Skeletal muscle tissue (tissue), 4 donors: ENCODE results near the gene CLEC12A. TPM values are rescaled to one million over a fixed set of nuclear protein-coding genes. Genes with fewer than 3 reads are reported as not detected.

Experiments used
- H3K27ac ChIP-seq: one replicate; pipeline ENCODE4 v1.7.0; 2013; ENCODE audit warnings: mild to moderate bottlenecking, low read depth, low read length, inconsistent platforms
- H3K27me3 ChIP-seq, 3 donors: one replicate each; pipeline ENCODE4 v1.7.0; 2013; ENCODE audit warnings: low read length in 3 of 3; ENCODE audit not compliant: control insufficient read depth in 3 of 3, insufficient read depth in 3 of 3
- H3K36me3 ChIP-seq, 3 donors: one replicate each; pipeline ENCODE4 v1.7.0; 2013; ENCODE audit warnings: low read length in 3 of 3; ENCODE audit not compliant: control insufficient read depth in 3 of 3, insufficient read depth in 3 of 3
- H3K4me1 ChIP-seq, 3 donors: one replicate each; pipeline ENCODE4 v1.7.0; 2013; ENCODE audit warnings: low read length in 3 of 3, mild to moderate bottlenecking in 3 of 3; ENCODE audit not compliant: control insufficient read depth in 3 of 3, insufficient read depth in 3 of 3
- H3K4me3 ChIP-seq, 3 donors: one replicate each; pipeline ENCODE4 v1.7.0; 2013; ENCODE audit warnings: low read length in 3 of 3
- H3K9ac ChIP-seq, 3 donors: one replicate each; pipeline ENCODE4 v1.7.0; 2013; ENCODE audit warnings: low read length in 3 of 3, mild to moderate bottlenecking in 3 of 3, moderate library complexity in 2 of 3, low read depth in 1 of 3
- H3K9me3 ChIP-seq, 3 donors: one replicate each; pipeline ENCODE4 v1.7.0; 2013; ENCODE audit warnings: low read length in 3 of 3; ENCODE audit not compliant: control insufficient read depth in 3 of 3
- total RNA-seq: library from RNA; depleted of rRNA; stranded (reverse); fragments of >200 nt; gene quantifications from one replicate; pipeline ENCODE4 v1.2.3, GENCODE V29; 2014
- donor health status: Osteomylitis.

CLEC12A gene
- total RNA-seq, 1 donor from 2014 or later, result 0.52 TPM

DNA sequence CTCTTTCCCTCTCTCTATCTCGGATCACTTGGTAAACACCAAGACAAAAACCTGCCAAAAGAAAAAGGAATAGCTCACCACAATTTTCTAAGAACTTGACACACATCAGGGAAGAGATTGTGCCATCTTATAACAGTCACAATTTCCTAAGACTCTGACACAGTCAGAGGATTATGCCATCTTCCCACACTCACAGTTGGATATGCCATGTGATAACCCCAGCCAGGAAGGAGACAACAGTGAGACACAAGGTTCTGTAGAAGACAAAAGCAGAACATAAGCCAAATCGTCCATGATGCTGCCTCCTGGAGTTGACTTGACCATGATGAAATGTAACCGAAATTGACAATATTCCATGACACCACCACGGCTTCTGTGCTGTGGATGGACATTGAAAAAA, 56.5 kb downstream of the CLEC12A start:
- Histone ChIP-seq H3K4me3 (no peak overlapping the region), H3K36me3 (no peaks in the 10 kb centered on the region), H3K27ac (no peak overlapping the region), H3K4me1 (no peaks in the 10 kb centered on the region), H3K27me3 (no peaks in the 10 kb centered on the region), H3K9ac (no peak overlapping the region), H3K9me3 (no peaks in the 10 kb centered on the region)

DNA sequence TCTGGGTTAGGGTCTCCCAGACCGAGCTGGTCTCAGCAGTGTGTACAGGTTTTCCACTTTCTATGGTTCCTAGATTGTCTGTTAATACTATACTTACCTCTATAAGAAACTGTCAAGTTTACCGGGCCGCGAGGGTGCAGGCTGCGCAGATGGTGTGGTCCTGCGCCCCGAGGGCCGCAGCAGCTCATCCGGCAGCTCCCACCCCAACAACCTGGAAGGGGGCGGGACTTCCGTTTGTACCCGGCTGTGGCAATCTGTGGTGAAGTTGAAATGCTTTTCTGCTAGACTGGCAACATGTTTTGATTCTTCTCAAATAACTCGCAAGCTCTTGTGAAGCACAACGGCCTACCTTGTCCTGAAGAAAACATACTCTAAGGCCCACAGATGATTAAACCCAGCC, 59.2 kb downstream of the CLEC12A start, which contains the start of gene CLEC9A:
Gene CLEC9A (plus strand): TSS at position 237 of the 400 bp plus-strand sequence. CDS start 22,006 bp downstream, outside the sequence.
- no peaks in the 10 kb centered on the region for H3K27me3 ChIP-seq
- H3K27ac ChIP-seq, result no peak within 1 kb of the TSS
- no peak within 1 kb of the TSS for H3K4me3 ChIP-seq
- no peaks in the 10 kb centered on the region for H3K9me3 ChIP-seq
- no peak within 1 kb of the TSS for H3K9ac ChIP-seq
- H3K36me3 ChIP-seq, result no peaks in the 10 kb centered on the region
- H3K4me1 ChIP-seq, result no peaks in the 10 kb centered on the region

DNA sequence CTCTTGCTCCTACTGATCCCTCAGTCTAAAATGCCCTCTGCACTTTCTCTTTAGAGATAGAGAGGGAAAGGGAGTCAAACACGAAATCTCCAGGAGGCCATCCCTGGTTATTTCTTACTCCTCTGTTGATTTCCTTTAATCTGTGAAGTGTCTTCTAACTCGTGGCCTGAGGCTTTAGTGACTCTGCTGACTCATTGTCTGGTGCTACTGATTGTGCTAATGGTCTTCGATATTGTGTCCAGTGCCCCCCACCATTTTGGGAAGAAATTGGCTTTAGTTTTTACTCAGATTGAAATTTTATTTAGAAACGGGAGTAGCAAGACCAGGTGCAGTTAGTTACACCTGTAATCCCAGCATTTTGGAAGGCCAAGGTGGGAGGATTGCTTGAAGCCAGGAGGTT, 60.1 kb downstream of the CLEC12A start:
- Histone ChIP-seq H3K27me3 (no peaks in the 10 kb centered on the region), H3K27ac (no peak overlapping the region), H3K36me3 (no peaks in the 10 kb centered on the region), H3K4me3 (no peak overlapping the region), H3K4me1 (no peaks in the 10 kb centered on the region), H3K9ac (no peak overlapping the region), H3K9me3 (no peaks in the 10 kb centered on the region)

DNA sequence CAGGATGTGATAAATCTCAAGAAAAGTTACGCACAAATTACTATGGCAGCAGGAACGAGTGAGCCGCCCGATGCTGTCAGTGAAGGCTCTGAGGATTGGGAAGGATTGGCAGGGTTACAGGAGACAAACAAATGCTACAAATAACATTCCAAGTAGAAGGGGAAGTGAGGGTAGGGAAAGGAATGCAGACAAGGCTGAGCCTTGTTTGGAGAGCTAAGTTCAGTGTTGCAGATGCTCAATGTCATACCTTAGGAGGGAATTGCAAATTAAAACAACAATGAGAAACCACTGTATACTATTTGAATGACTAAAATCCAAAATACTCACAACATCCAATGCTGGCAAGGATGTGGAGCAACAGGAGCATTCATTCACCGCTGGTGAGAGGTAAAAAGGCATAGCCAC, 60.6 kb downstream of the CLEC12A start:
- Histone ChIP-seq H3K4me1 (no peaks in the 10 kb centered on the region), H3K36me3 (no peaks in the 10 kb centered on the region), H3K27ac (no peak overlapping the region), H3K9me3 (no peaks in the 10 kb centered on the region), H3K9ac (no peak overlapping the region), H3K27me3 (no peaks in the 10 kb centered on the region), H3K4me3 (no peak overlapping the region)

DNA sequence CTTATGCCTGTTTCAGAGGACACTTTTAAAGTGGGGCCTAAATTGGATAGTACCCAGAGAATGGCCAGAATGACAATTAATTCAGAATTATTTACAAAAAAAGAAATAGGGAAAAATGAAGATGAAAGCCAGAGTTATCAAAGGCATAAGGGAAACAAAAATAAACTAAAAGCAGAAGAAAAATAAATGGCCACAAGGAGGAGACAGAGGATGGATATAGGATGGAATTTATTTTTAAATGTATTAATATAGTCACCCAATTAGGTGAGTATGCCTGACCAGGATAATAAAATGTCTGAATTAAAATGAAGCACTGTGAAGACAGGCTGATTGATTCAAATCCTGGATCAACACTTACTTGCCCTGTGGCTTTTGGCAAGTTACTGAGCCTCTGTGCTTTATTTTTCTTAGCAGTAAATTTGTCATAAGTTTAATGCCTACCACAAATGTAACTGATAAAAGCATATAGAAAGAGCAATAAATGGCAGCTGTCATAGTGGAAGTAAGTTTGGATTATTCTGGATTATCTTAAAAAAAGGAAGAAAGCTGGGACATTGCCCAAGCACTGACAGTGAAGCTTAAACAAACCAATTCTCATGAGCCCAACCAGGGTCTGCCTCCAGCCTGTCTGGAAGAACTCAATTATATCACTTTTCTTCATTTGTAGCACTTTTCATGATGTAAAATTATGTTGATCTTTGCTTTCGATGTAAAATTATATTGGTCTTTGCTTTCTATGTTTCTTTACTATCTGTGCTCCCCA, 62.8 kb downstream of the CLEC12A start:
- H3K36me3 ChIP-seq, result no peaks in the 10 kb centered on the region
- H3K27me3 ChIP-seq, result no peaks in the 10 kb centered on the region
- no peaks in the 10 kb centered on the region for H3K4me1 ChIP-seq
- no peak overlapping the region for H3K9ac ChIP-seq
- no peaks in the 10 kb centered on the region for H3K9me3 ChIP-seq
- H3K4me3 ChIP-seq, result no peak overlapping the region
- no peak overlapping the region for H3K27ac ChIP-seq

Other genes starting within 250 kb of the CLEC12A start
- gene CLECL1, start 238.3 kb upstream of the CLEC12A start, total RNA-seq, result not detected
- gene CD69, start 210.5 kb upstream of the CLEC12A start, total RNA-seq, result 8.4 TPM
- not detected for gene KLRF1, start 143.9 kb upstream of the CLEC12A start, total RNA-seq
- gene CLEC2B, start 102.1 kb upstream of the CLEC12A start, total RNA-seq, result 2.6 TPM
- gene KLRF2, start 89.9 kb upstream of the CLEC12A start, total RNA-seq, result not detected
- gene CLEC2A, start 39.0 kb upstream of the CLEC12A start, total RNA-seq, result not detected
- gene CLEC1B, start 27.7 kb downstream of the CLEC12A start, total RNA-seq, result not detected
- not detected for gene CLEC12B, start 39.2 kb downstream of the CLEC12A start, total RNA-seq
- not detected for gene CLEC9A, start 59.3 kb downstream of the CLEC12A start, total RNA-seq
- 1.0 TPM for gene CLEC1A, start 127.6 kb downstream of the CLEC12A start, total RNA-seq
- 2.1 TPM for gene CLEC7A, start 158.8 kb downstream of the CLEC12A start, total RNA-seq
- not detected for gene OLR1, start 200.7 kb downstream of the CLEC12A start, total RNA-seq
- under 0.01 TPM for gene TMEM52B, start 207.6 kb downstream of the CLEC12A start, total RNA-seq
- gene GABARAPL1, start 241.5 kb downstream of the CLEC12A start, total RNA-seq, result 23.0 TPM